Measurements from ENCODE around the gene GNA12.

The GNA12 gene, protein sequence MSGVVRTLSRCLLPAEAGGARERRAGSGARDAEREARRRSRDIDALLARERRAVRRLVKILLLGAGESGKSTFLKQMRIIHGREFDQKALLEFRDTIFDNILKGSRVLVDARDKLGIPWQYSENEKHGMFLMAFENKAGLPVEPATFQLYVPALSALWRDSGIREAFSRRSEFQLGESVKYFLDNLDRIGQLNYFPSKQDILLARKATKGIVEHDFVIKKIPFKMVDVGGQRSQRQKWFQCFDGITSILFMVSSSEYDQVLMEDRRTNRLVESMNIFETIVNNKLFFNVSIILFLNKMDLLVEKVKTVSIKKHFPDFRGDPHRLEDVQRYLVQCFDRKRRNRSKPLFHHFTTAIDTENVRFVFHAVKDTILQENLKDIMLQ

DNA sequence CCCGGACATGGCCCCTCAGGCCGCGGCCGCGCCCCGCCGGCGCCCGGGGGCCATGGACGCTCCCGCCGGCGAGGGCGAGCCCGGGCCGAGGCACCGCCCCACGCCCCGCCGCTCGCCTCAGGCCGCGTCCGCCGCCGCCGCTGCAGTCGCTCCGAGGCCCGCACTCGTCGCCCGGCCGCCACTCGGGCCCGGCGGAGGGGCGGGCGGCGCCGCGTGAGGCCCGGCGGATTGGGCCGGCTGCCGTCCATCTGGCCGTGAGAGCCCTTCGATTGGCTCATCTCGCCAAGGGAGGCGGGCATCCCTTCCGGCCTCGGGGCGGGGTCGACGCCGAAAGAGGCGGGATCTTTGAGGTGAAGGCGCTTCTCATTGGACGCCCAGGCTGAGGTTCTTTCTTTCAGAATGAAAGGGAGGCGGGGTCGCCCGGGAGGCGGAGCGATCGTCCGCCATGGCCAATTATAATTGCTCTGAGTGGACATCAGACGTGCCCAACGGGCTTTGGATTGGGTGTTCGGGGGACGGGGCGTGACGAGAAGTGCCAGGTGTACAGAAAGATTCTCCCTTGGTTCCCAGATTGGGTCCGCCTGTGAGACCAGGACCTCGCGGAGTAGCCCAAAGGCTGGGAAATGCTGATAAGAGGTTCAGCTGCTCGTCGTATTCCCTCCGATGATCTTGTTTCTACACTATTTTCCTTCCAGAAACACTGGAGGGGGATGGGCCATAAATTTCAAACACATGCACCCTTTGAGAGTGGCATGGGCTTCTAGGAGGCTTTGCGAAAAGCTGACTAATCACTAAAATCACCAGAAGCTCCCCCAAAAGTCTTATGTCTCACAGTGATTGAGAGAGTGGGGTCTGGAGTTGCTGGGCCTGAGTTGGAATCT, at the start of gene GNA12:
TSS of gene GNA12 (minus strand) at position 156 of the 881 bp plus-strand sequence. CDS start at position 9, 147 bp downstream.
- FAIRE-seq, result peak; percentile 98

GRCh38 chr7:2893411-2893861, 49.3 kb upstream of the GNA12 start:
- no peak for FAIRE-seq

DNA sequence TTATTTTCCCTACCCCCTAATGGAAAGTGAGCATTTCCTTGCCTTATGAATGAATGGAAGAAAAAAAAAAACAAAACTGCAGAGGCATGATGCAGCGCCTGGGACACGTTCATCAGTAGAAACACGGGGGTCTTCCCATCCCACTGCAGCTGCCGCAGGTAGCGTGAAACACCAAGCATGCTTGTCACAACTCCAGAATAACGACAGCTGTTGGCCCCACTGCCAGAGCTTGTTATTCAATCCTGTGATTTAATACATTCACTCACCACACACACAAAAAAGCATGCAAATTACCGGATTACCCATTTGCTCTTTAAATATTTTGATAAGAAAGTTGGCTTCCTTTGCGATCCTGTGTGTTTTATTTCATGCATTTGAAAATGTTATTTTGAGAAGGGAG, 48.4 kb upstream of the GNA12 start:
- no peak for FAIRE-seq

- no peak for FAIRE-seq
Measured at GRCh38 chr7:2887816-2888215, 43.7 kb upstream of the GNA12 start.

GRCh38 chr7:2886900-2887299, 42.8 kb upstream of the GNA12 start:
- no peak for FAIRE-seq

DNA sequence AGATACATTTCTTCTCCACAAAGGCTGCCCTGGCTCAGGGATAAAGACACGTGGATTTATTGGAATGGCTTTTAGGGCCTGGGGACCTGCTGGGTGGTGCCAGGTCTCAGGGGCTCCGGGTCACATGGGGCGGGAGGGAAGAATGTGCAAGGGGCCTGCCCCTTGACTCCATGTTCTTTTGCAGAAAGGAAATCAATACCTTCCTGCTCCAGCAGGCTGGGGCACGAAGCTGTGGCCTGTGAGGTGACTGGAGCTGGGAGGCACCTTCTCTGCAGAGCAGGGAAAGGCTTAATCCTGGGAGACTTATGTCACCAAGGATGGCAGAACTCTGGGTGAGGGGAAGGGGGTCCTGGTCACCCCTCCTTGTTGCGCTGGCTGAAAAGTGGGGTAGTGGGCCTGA, 42.3 kb upstream of the GNA12 start:
- FAIRE-seq, result no peak

DNA sequence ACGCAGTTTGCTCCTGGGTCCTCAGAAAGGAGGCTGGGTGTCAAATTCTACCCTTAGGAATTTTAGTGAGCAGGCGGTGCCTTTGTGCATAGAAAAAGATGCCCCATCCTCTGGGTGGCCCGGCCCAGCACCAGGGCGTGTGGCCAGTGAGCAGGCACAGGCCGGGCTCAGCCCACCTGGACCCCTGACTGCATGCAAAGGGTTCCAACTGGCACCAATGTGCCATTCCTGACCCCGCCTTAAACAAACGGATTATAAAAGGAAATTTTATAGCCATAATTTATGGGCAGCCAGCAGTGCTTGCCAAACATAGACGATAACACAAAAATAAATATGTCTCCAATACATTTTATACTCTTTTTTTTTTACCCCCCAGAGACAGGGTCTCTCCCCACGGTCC, 40.1 kb upstream of the GNA12 start:
- FAIRE-seq, result no peak

DNA sequence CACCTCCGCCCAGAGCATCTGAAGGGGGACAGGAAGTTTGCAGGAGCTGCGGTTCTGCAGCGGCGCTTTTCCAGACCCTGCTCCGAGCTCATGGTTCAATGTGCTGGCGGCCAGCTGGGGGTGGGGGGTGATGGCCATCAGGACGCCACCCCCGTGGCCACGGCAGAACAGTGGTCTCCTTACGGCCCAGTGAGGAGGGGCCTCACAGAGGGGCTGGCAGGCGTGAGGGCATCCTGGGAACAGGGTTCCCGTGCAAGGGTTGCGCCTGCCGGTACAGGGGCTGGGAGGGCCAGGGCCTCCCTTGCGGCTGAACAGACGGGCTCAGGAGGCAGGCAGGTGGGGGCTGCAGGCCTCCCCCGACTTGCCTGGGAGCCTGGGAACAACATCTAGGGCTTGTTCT, 39.0 kb upstream of the GNA12 start:
- no peak for FAIRE-seq

DNA sequence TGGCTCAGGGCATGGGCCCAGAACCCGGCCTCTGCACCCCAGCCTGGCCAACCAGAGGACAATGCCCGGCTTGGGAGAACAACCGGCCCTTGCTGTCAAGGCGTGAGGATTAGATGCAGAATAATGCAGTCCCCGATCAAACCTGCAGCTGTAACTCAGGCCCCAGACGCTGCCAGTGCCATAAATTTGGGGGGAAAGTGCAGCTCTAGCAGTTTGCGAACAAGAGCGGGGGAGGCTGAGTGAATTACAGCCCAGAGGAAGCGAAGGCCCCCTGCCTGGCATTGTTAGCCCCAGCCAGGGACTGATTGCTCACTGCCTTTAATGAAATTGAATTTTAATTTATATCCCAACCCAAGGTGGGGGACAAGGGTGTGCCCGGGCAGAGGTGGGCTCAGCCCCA, 38.0 kb upstream of the GNA12 start:
- no peak for FAIRE-seq

DNA sequence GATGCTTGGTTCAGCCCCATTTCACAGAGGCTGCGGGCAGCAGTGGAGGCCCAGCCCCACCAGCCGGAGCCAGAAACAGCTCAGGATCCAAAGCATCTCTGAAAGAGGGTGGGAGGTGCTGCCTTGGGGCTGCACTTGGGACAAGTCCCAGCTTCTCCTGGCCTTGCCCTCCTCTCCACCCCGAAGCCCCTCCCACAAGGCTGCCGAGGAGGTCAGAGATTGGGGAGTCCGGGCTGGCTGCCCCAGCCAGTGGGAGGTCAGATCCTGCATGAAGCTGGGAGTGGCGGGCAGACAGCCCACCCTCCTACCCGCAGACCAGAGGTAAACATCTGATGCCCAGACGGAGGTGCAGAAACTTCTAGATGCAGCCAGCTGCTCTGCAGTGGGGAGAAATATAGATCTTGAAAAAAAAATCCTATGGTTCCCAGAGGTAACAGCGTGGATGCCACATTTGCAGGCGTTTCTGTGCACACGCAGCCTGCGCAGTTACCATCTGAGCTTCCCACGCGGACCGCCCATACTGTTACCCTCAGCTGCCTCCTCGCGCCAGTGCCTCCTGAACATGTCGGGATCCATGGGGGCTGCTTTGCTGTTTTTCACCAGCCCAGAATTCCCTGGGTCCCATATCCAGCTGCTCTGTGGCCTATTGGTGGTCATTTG, 36.9 kb upstream of the GNA12 start:
- FAIRE-seq, result no peak

DNA sequence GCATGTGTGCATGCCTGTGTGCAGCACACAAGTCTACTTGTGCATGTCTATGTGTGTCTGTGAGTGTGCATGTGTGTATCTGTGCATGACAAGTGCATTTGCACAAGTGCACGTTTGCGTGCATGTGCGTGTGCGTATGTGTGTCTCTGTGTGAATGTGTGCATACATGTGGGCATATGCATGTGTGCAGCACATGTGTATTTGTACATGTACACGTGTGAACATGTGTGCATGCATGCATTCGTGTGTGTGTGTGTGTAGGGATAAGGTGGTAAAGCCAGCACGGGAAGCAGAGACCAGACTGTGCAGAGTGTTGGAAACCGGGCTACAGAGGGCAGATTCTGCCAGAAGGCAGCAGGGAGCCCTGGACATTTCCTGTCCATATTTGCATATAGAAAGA, 35.9 kb upstream of the GNA12 start:
- no peak for FAIRE-seq

- FAIRE-seq, result no peak
Measured at GRCh38 chr7:2879354-2879753, 35.2 kb upstream of the GNA12 start.

GRCh38 chr7:2878306-2878705, 34.2 kb upstream of the GNA12 start:
- FAIRE-seq, result no peak

DNA sequence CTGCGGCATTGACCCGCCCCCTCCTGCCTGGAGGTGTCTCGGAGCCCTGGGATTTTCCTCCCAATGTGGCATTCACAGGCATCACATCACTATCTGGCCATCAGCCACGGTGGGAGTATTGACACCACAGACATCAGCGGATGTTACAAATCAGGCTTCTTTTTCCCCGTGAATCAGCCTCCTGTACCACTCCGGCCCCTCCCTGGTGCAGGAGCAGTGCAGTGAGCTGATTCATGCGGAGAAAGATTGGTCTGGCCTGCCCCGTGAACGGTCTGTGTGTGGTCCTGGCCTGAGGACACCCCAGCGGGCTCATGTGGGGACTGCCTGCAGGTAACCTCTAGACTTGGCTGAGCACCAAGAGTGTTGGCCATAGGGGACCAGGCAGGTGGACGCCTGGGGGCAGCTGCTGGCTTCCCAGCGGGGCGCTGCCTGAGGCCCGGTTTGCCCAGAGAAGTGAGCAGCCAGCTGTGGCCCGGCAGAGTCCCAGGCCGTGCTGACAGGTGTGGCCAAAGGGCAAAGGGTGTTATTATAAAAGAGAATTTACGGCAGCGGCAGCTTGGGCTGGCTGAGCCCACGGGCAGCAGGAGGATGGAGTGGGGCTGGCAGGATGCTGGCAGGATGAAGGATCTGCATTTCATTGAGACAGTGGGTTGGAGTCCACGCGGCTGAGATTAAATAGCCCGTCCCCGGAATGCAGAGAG, 32.1 kb upstream of the GNA12 start:
- no peak for FAIRE-seq

DNA sequence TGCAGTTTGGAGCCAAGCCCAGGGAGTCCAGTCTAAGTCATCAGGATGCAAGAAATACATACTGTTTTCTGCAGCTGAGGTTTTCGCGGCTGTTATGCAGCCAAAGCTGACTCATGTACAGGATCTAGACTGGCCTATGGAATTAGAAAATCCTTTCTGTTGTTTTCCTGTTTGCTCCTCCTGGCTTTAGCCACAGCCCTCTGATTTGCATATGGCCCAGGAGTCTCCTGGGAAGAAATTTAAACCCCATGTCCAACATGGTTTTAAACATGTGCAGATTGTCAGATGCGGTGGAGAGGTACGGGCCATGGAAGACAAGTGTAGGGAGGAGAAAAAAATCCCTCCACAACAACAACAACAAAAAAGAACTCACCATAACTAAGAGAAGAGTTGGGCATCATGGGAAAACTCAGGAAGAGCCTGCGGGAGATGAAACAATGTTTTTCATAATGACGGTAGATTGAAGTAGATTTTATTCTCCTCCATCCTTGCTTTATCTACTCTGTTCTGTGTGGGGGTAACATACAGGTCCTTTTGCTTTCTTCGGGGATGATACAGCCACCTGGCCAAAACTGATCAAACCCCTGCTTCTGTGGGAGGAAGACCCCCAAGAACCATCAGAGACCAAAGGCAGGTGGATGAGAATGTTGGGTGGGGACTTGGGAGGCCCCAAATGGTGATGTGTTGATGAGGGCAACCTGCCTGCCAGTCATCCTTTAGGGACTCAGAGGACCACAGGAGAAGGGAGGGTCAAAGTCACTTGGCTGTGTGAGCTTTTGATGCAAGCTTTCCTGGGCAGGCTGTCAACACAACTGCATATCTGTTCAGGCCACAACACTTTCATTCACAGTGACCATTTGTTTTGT, 29.8 kb upstream of the GNA12 start:
- no peak for FAIRE-seq

DNA sequence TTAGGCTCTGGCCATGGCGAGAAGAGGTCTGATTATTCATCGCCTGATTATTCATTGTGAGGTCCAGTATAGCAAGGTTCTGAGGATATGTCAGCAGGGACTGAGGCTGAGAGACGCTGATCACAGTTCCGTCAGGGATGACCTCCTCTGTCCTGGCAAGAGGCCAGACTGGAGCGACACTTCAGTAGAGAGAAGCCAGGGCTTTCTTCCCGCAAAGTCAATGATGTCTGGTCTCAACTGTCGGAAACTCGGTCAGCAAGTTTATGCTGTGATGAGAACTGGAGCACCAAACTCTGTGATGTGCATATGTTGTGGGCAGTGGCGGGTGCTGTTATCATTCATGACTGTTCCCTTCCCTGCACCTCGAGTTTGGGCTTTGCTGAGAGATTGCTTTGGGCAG, 29.0 kb upstream of the GNA12 start:
- no peak for FAIRE-seq

- FAIRE-seq, result no peak
Measured at GRCh38 chr7:2872296-2872874, 28.3 kb upstream of the GNA12 start.

GRCh38 chr7:2870471-2870931, 26.4 kb upstream of the GNA12 start:
- FAIRE-seq, result no peak

DNA sequence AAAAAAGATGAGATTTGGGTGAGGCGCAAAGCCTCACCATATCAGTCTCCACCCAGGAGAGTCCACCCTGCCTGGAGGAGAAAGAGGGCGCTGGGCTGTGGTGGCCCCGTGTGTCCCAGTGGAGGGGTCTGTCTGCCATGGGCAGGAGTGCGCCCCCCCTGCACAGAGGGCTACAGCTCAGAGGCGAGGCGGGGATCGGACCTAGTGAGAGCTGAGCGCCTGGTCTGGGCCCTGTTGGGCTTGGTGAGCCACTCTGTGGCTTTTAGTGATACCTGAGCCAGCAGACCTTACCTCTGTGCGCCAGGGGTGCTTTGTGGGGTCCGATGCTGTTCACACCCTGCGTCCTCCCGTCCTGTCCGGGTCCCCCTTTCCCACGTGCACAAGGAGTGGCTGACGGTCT, 25.9 kb upstream of the GNA12 start:
- FAIRE-seq, result no peak

GRCh38 chr7:2866601-2867000, 22.5 kb upstream of the GNA12 start:
- FAIRE-seq, result no peak

GRCh38 chr7:2864999-2865670, 21.0 kb upstream of the GNA12 start:
- FAIRE-seq, result no peak

All from A204.1 (cell line).